Measurements from ENCODE around the gene TNS3. TPM values are rescaled to one million over a fixed set of nuclear protein-coding genes. Genes with fewer than 3 reads are reported as not detected.

Gene TNS3
- total and polyA plus RNA-seq, 4 experiments from 2014 or later: 0.11 to 3.2 (median 1.3) TPM; not detected in 1

- H3K9me3 ChIP-seq (ENCODE audit: control insufficient read depth in 1 of 2, low read length in 2 of 2): no peaks in the 10 kb centered on the region
- H3K36me3 Mint-ChIP-seq: no peaks in the 10 kb centered on the region
- H3K27me3 ChIP-seq (ENCODE audit: insufficient read depth, low read length): no peaks in the 10 kb centered on the region
- no peak overlapping the region for H3K4me3 ChIP-seq (ENCODE audit: low read length in 2 of 2)
- POLR2A ChIA-PET (ENCODE audit: partially characterized antibody): no interaction called here
- CTCF ChIA-PET (ENCODE audit: partially characterized antibody): no interaction called here
- H3K36me3 ChIP-seq (ENCODE audit: insufficient read depth, low read length): no peaks in the 10 kb centered on the region
- no peak overlapping the region for H3K27ac ChIP-seq (ENCODE audit: low read depth, low read length)
- peaks cover 0 to 2% of the 10 kb centered on the region in 2 donors for H3K27me3 Mint-ChIP-seq
- H3K4me1 ChIP-seq (ENCODE audit: insufficient read depth, low read length): no peaks in the 10 kb centered on the region
- no peaks in the 10 kb centered on the region for H3K4me1 Mint-ChIP-seq
- H3K4me3 Mint-ChIP-seq: no peak overlapping the region
- H3K9me3 Mint-ChIP-seq: peaks cover 0 to 6% (median 2%) of the 10 kb centered on the region in 8 donors
- no peak overlapping the region for H3K27ac Mint-ChIP-seq
- intact Hi-C loops (cut with micrococcal nuclease): no loop called here
- no peak for DNase-seq
Observed at GRCh38 chr7:47271749-47272148, 310.2 kb downstream of the TNS3 start.

- no peak for DNase-seq
- ChIA-PET CTCF (ENCODE audit: partially characterized antibody) (interaction anchor here (1.0 kb wide), 1 partner anchor 15 kb away, joined by 3 read pairs; no protein-coding TSS in a partner anchor), POLR2A (ENCODE audit: partially characterized antibody) (no interaction called here)
- Mint-ChIP-seq H3K9me3 (peaks cover 0 to 7% (median 2%) of the 10 kb centered on the region in 8 donors), H3K27ac (no peak overlapping the region), H3K27me3 (peaks cover 0 to 2% of the 10 kb centered on the region in 2 donors), H3K4me3 (no peak overlapping the region), H3K4me1 (no peaks in the 10 kb centered on the region), H3K36me3 (no peaks in the 10 kb centered on the region)
- intact Hi-C loops (cut with micrococcal nuclease): no loop called here
- Histone ChIP-seq H3K4me1 (ENCODE audit: insufficient read depth, low read length) (no peaks in the 10 kb centered on the region), H3K27ac (ENCODE audit: low read depth, low read length) (no peak overlapping the region), H3K4me3 (ENCODE audit: low read length in 2 of 2) (no peak overlapping the region), H3K9me3 (ENCODE audit: control insufficient read depth in 1 of 2, low read length in 2 of 2) (no peaks in the 10 kb centered on the region), H3K36me3 (ENCODE audit: insufficient read depth, low read length) (no peaks in the 10 kb centered on the region), H3K27me3 (ENCODE audit: insufficient read depth, low read length) (no peaks in the 10 kb centered on the region)
Observed at GRCh38 chr7:47268851-47269836, 312.8 kb downstream of the TNS3 start.

GRCh38 chr7:47267346-47267745, 314.6 kb downstream of the TNS3 start:
- CTCF ChIA-PET (ENCODE audit: partially characterized antibody): no interaction called here
- H3K9me3 ChIP-seq (ENCODE audit: control insufficient read depth in 1 of 2, low read length in 2 of 2): no peaks in the 10 kb centered on the region
- POLR2A ChIA-PET (ENCODE audit: partially characterized antibody): no interaction called here
- H3K4me1 Mint-ChIP-seq: no peaks in the 10 kb centered on the region
- peaks cover 0 to 2% of the 10 kb centered on the region in 2 donors for H3K27me3 Mint-ChIP-seq
- no peak overlapping the region for H3K27ac Mint-ChIP-seq
- H3K36me3 Mint-ChIP-seq: no peaks in the 10 kb centered on the region
- no peak overlapping the region for H3K27ac ChIP-seq (ENCODE audit: low read depth, low read length)
- H3K36me3 ChIP-seq (ENCODE audit: insufficient read depth, low read length): no peaks in the 10 kb centered on the region
- H3K4me1 ChIP-seq (ENCODE audit: insufficient read depth, low read length): no peaks in the 10 kb centered on the region
- peaks cover 0 to 7% (median 2%) of the 10 kb centered on the region in 8 donors for H3K9me3 Mint-ChIP-seq
- H3K4me3 ChIP-seq (ENCODE audit: low read length in 2 of 2): no peak overlapping the region
- no peaks in the 10 kb centered on the region for H3K27me3 ChIP-seq (ENCODE audit: insufficient read depth, low read length)
- no peak for DNase-seq
- no peak overlapping the region for H3K4me3 Mint-ChIP-seq
- intact Hi-C loops (cut with micrococcal nuclease): no loop called here

- ChIA-PET POLR2A (ENCODE audit: partially characterized antibody) (no interaction called here), CTCF (ENCODE audit: partially characterized antibody) (interaction anchor here (1.2 kb wide), 1 partner anchor 553 kb away, joined by 3 read pairs; no protein-coding TSS in a partner anchor)
- Mint-ChIP-seq H3K4me1 (no peaks in the 10 kb centered on the region), H3K4me3 (no peak overlapping the region), H3K36me3 (no peaks in the 10 kb centered on the region), H3K27me3 (peaks cover 0 to 2% of the 10 kb centered on the region in 2 donors), H3K27ac (no peak overlapping the region), H3K9me3 (peaks cover 0 to 6% (median 3%) of the 10 kb centered on the region in 8 donors)
- H3K36me3 ChIP-seq (ENCODE audit: insufficient read depth, low read length): no peaks in the 10 kb centered on the region
- H3K4me3 ChIP-seq (ENCODE audit: low read length in 2 of 2): no peak overlapping the region
- H3K27ac ChIP-seq (ENCODE audit: low read depth, low read length): no peak overlapping the region
- no peaks in the 10 kb centered on the region for H3K27me3 ChIP-seq (ENCODE audit: insufficient read depth, low read length)
- no peak for DNase-seq
- H3K4me1 ChIP-seq (ENCODE audit: insufficient read depth, low read length): no peaks in the 10 kb centered on the region
- H3K9me3 ChIP-seq (ENCODE audit: control insufficient read depth in 1 of 2, low read length in 2 of 2): no peaks in the 10 kb centered on the region
- intact Hi-C loops (cut with micrococcal nuclease): no loop called here
Observed at GRCh38 chr7:47266799-47267198, 315.1 kb downstream of the TNS3 start.

GRCh38 chr7:47266131-47266706, 315.7 kb downstream of the TNS3 start:
- ChIA-PET POLR2A (ENCODE audit: partially characterized antibody) (no interaction called here), CTCF (ENCODE audit: partially characterized antibody) (interaction anchor here (0.8 to 1.2 kb wide), 3 partner anchors 12 to 553 kb away, joined by 3 to 4 read pairs (median 4); no protein-coding TSS in a partner anchor)
- H3K27ac Mint-ChIP-seq: no peak overlapping the region
- no peaks in the 10 kb centered on the region for H3K9me3 ChIP-seq (ENCODE audit: control insufficient read depth in 1 of 2, low read length in 2 of 2)
- H3K4me1 Mint-ChIP-seq: no peaks in the 10 kb centered on the region
- intact Hi-C loops (cut with micrococcal nuclease): no loop called here
- H3K36me3 ChIP-seq (ENCODE audit: insufficient read depth, low read length): no peaks in the 10 kb centered on the region
- no peak overlapping the region for H3K4me3 ChIP-seq (ENCODE audit: low read length in 2 of 2)
- H3K9me3 Mint-ChIP-seq: peaks cover 0 to 5% (median 3%) of the 10 kb centered on the region in 8 donors
- H3K4me1 ChIP-seq (ENCODE audit: insufficient read depth, low read length): no peaks in the 10 kb centered on the region
- H3K27me3 ChIP-seq (ENCODE audit: insufficient read depth, low read length): no peaks in the 10 kb centered on the region
- H3K36me3 Mint-ChIP-seq: no peaks in the 10 kb centered on the region
- no peak overlapping the region for H3K4me3 Mint-ChIP-seq
- no peaks in the 10 kb centered on the region for H3K27me3 Mint-ChIP-seq
- H3K27ac ChIP-seq (ENCODE audit: low read depth, low read length): no peak overlapping the region
- DNase-seq: no peak

GRCh38 chr7:47265621-47266020, 316.3 kb downstream of the TNS3 start:
- no peak overlapping the region for H3K27ac Mint-ChIP-seq
- CTCF ChIA-PET (ENCODE audit: partially characterized antibody): interaction anchor here (0.8 to 1.2 kb wide), 3 partner anchors 12 to 554 kb away, joined by 3 to 4 read pairs (median 4); no protein-coding TSS in a partner anchor

GRCh38 chr7:47264021-47264651, 317.8 kb downstream of the TNS3 start:
- POLR2A ChIA-PET (ENCODE audit: partially characterized antibody): no interaction called here
- H3K27ac ChIP-seq (ENCODE audit: low read depth, low read length): no peak overlapping the region
- no peaks in the 10 kb centered on the region for H3K4me1 ChIP-seq (ENCODE audit: insufficient read depth, low read length)
- peaks cover 0 to 4% of the 10 kb centered on the region in 2 donors for H3K27me3 Mint-ChIP-seq
- intact Hi-C loops (cut with micrococcal nuclease): no loop called here
- no peak for DNase-seq
- H3K36me3 ChIP-seq (ENCODE audit: insufficient read depth, low read length): no peaks in the 10 kb centered on the region
- no peaks in the 10 kb centered on the region for H3K36me3 Mint-ChIP-seq
- H3K9me3 Mint-ChIP-seq: peaks cover 0 to 10% (median 3%) of the 10 kb centered on the region in 8 donors
- no peak overlapping the region for H3K4me3 ChIP-seq (ENCODE audit: low read length in 2 of 2)
- no peaks in the 10 kb centered on the region for H3K9me3 ChIP-seq (ENCODE audit: control insufficient read depth in 1 of 2, low read length in 2 of 2)
- no peak overlapping the region for H3K4me3 Mint-ChIP-seq
- H3K4me1 Mint-ChIP-seq: no peaks in the 10 kb centered on the region
- no peaks in the 10 kb centered on the region for H3K27me3 ChIP-seq (ENCODE audit: insufficient read depth, low read length)
- CTCF ChIA-PET (ENCODE audit: partially characterized antibody): interaction anchor here (0.7 kb wide), 1 partner anchor 10 kb away, joined by 3 read pairs; no protein-coding TSS in a partner anchor
- no peak overlapping the region for H3K27ac Mint-ChIP-seq

More at GRCh38 chr7:47265621-47266020, 316.3 kb downstream of the TNS3 start:
- no peaks in the 10 kb centered on the region for H3K4me1 Mint-ChIP-seq
- H3K27ac ChIP-seq (ENCODE audit: low read depth, low read length): no peak overlapping the region
- DNase-seq: no peak
- no peaks in the 10 kb centered on the region for H3K4me1 ChIP-seq (ENCODE audit: insufficient read depth, low read length)
- POLR2A ChIA-PET (ENCODE audit: partially characterized antibody): no interaction called here
- peaks cover 0 to 5% (median 3%) of the 10 kb centered on the region in 8 donors for H3K9me3 Mint-ChIP-seq
- H3K4me3 ChIP-seq (ENCODE audit: low read length in 2 of 2): no peak overlapping the region
- no peaks in the 10 kb centered on the region for H3K36me3 Mint-ChIP-seq
- H3K4me3 Mint-ChIP-seq: no peak overlapping the region
- no peaks in the 10 kb centered on the region for H3K27me3 ChIP-seq (ENCODE audit: insufficient read depth, low read length)
- H3K9me3 ChIP-seq (ENCODE audit: control insufficient read depth in 1 of 2, low read length in 2 of 2): no peaks in the 10 kb centered on the region
- H3K36me3 ChIP-seq (ENCODE audit: insufficient read depth, low read length): no peaks in the 10 kb centered on the region
- intact Hi-C loops (cut with micrococcal nuclease): no loop called here
- H3K27me3 Mint-ChIP-seq: no peaks in the 10 kb centered on the region

Data from CD4-positive, alpha-beta memory T cell (primary cell).